ENCODE results near the gene ECE2.
"Not testable (repeated sequence)": the region's sequence is repeated elsewhere in the genome, so short reads cannot be mapped to it uniquely, and the experiment has no call there.

The ECE2 gene

GRCh38 chr3:184336547-184337398 is 61.0 kb downstream of the ECE2 start:
- no peak for DNase-seq (ENCODE audit: low read depth in 2 of 2)

- no peak for DNase-seq (ENCODE audit: low read depth in 2 of 2)
Observed at GRCh38 chr3:184337399-184337714, 61.5 kb downstream of the ECE2 start, which contains the start of gene FAM131A. TSS of gene FAM131A (plus strand) at chr3:184337600. CDS start at chr3:184337631, 31 bp downstream.

GRCh38 chr3:184337981-184338380 is 62.2 kb downstream of the ECE2 start:
- no peak for DNase-seq (ENCODE audit: low read depth in 2 of 2)

GRCh38 chr3:184338511-184338945 is 62.7 kb downstream of the ECE2 start:
- peak in 1 of 2 experiments; percentile 52 for DNase-seq (ENCODE audit: low read depth in 2 of 2)

- DNase-seq (ENCODE audit: low read depth in 2 of 2), result no peak
Observed at GRCh38 chr3:184339001-184339400, 63.2 kb downstream of the ECE2 start.

- not testable (repeated sequence) for DNase-seq (ENCODE audit: low read depth in 2 of 2)
Observed at GRCh38 chr3:184339451-184340135, 63.8 kb downstream of the ECE2 start.

- no peak for DNase-seq (ENCODE audit: low read depth in 2 of 2)
Observed at GRCh38 chr3:184341925-184342324, 66.1 kb downstream of the ECE2 start.
